Erythroblast (primary cell): ENCODE results near the gene S100A8.

ENCODE experiments used
- GATA1 ChIP-seq: IDR thresholded peaks from 2 replicates; pipeline ENCODE4 v1.6.1; 2011; ENCODE audit warnings: low read depth, mild to moderate bottlenecking, control low read depth, low read length, moderate library complexity
- POLR2A ChIP-seq: IDR thresholded peaks from 2 replicates; pipeline ENCODE4 v1.6.1; 2011; ENCODE audit warnings: mild to moderate bottlenecking, low read length

GRCh38 chr1:153361480-153362109, 29.3 kb downstream of the S100A8 start:
- TF ChIP-seq POLR2A: no peak
- TF ChIP-seq GATA1: no peak
